ENCODE data around the gene MRLN.

The MRLN gene

GRCh38 chr10:59741048-59741447 is 12.2 kb downstream of the MRLN start:
- Histone ChIP-seq H3K36me3 (ENCODE audit: low read length) (no peaks in the 10 kb centered on the region), H3K27me3 (ENCODE audit: low read length) (no peaks in the 10 kb centered on the region), H3K9me3 (ENCODE audit: insufficient read depth, low read length) (no peaks in the 10 kb centered on the region), H3K4me3 (ENCODE audit: insufficient read depth, low read length, poor library complexity, severe bottlenecking) (no peak overlapping the region), H3K79me2 (ENCODE audit: insufficient read depth, low read length) (no peaks in the 10 kb centered on the region), H3K9me2 (replicated peaks; ENCODE audit: insufficient read depth, low read length) (no peaks in the 10 kb centered on the region), H4K20me1 (ENCODE audit: low read depth, low read length) (no peaks in the 10 kb centered on the region), H3F3A (ENCODE audit: insufficient read depth) (no peaks in the 10 kb centered on the region), H3K9ac (ENCODE audit: low read length) (no peak overlapping the region), H2AFZ (ENCODE audit: low read depth, low read length, severe bottlenecking) (no peak overlapping the region), H3K4me2 (ENCODE audit: low read depth, low read length, poor library complexity, severe bottlenecking) (no peak overlapping the region), H3K27ac (ENCODE audit: low read depth, low read length) (no peak overlapping the region)
- TF ChIP-seq EZH2phosphoT487 (conservative IDR thresholded peaks at IDR 0.05; ENCODE audit: low read length) = no peak
- TF ChIP-seq CTCF (IDR thresholded peaks at IDR 0.05; ENCODE audit: insufficient read depth, low read length, poor library complexity, severe bottlenecking) = no peak

DNA sequence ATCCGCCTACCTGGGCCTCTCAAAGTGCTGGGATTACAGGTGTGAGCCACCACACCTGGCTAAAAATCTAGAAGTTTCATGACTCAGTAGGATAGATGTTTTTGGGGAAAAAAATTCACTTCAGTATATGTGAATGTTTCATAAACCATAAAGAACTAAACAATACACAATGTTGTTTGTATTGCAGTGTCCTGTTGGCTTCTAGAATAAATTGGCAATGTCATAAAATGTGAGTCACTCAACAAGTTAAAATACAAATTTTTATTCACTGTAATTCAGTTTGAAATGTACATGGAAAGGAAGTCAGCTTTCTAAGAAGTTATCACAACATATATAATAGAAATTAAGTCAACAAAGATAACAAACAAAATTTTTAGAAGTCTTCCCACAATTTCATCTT is 16.5 kb downstream of the MRLN start:
- H3K36me3 ChIP-seq (ENCODE audit: low read length) = no peaks in the 10 kb centered on the region
- no peaks in the 10 kb centered on the region for H3F3A ChIP-seq (ENCODE audit: insufficient read depth)
- H3K9ac ChIP-seq (ENCODE audit: low read length) = no peak overlapping the region
- H2AFZ ChIP-seq (ENCODE audit: low read depth, low read length, severe bottlenecking) = no peak overlapping the region
- H3K27me3 ChIP-seq (ENCODE audit: low read length) = no peaks in the 10 kb centered on the region
- no peaks in the 10 kb centered on the region for H4K20me1 ChIP-seq (ENCODE audit: low read depth, low read length)
- no peak overlapping the region for H3K4me2 ChIP-seq (ENCODE audit: low read depth, low read length, poor library complexity, severe bottlenecking)
- no peaks in the 10 kb centered on the region for H3K9me3 ChIP-seq (ENCODE audit: insufficient read depth, low read length)
- H3K79me2 ChIP-seq (ENCODE audit: insufficient read depth, low read length) = no peaks in the 10 kb centered on the region
- H3K4me3 ChIP-seq (ENCODE audit: insufficient read depth, low read length, poor library complexity, severe bottlenecking) = no peak overlapping the region
- H3K27ac ChIP-seq (ENCODE audit: low read depth, low read length) = no peak overlapping the region
- TF ChIP-seq CTCF (IDR thresholded peaks at IDR 0.05; ENCODE audit: insufficient read depth, low read length, poor library complexity, severe bottlenecking) (no peak), EZH2phosphoT487 (conservative IDR thresholded peaks at IDR 0.05; ENCODE audit: low read length) (no peak)
- no peaks in the 10 kb centered on the region for H3K9me2 ChIP-seq (replicated peaks; ENCODE audit: insufficient read depth, low read length)

GRCh38 chr10:59735296-59735695 is 18.0 kb downstream of the MRLN start:
- Histone ChIP-seq H3K9me3 (ENCODE audit: insufficient read depth, low read length) (no peaks in the 10 kb centered on the region), H3K4me2 (ENCODE audit: low read depth, low read length, poor library complexity, severe bottlenecking) (no peak overlapping the region), H4K20me1 (ENCODE audit: low read depth, low read length) (no peaks in the 10 kb centered on the region), H3K27me3 (ENCODE audit: low read length) (no peaks in the 10 kb centered on the region), H3K4me3 (ENCODE audit: insufficient read depth, low read length, poor library complexity, severe bottlenecking) (no peak overlapping the region), H3K9me2 (replicated peaks; ENCODE audit: insufficient read depth, low read length) (no peaks in the 10 kb centered on the region), H3K36me3 (ENCODE audit: low read length) (no peaks in the 10 kb centered on the region), H3K27ac (ENCODE audit: low read depth, low read length) (no peak overlapping the region), H2AFZ (ENCODE audit: low read depth, low read length, severe bottlenecking) (no peak overlapping the region), H3K79me2 (ENCODE audit: insufficient read depth, low read length) (no peaks in the 10 kb centered on the region), H3F3A (ENCODE audit: insufficient read depth) (no peaks in the 10 kb centered on the region), H3K9ac (ENCODE audit: low read length) (no peak overlapping the region)
- TF ChIP-seq EZH2phosphoT487 (conservative IDR thresholded peaks at IDR 0.05; ENCODE audit: low read length) (no peak), CTCF (IDR thresholded peaks at IDR 0.05; ENCODE audit: insufficient read depth, low read length, poor library complexity, severe bottlenecking) (no peak)
